ENCODE data around the gene PRR23E. TPM values are rescaled to one million over a fixed set of nuclear protein-coding genes. Genes with fewer than 3 reads are reported as not detected.
A peak's percentile ranks its signal among the peaks of the same experiment; 100 is the strongest.

PRR23E gene
- total RNA-seq, 1 donor from 2014 or later, result not detected

DNA sequence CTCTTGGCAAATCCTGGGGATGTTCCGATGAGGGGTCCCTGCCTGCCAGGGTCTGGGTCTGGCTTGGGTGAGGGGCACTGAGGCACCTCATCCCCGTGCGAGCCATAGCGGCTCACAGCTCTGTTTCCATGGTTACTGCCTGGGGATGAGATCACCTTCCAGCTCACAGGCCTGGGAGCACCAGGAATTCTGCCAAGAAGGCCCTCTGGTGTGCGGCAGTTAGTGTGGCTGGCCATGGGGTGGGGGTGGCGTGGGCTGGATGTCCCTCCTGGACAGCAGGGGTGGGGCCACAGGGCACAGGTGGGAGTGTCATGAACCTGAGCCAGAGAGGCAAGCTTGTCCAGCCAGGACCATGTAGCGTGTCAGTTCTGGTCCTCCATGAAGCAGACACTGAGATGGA is 22.1 kb upstream of the PRR23E start:
- peaks cover 41% of the 10 kb centered on the region for H3K27me3 Mint-ChIP-seq (ENCODE audit: low read depth, unreplicated experiment)
- H3K36me3 ChIP-seq (ENCODE audit: insufficient read depth, low read length), result no peaks in the 10 kb centered on the region
- H3K27ac ChIP-seq (ENCODE audit: low read depth, low read length), result no peak overlapping the region
- H3K27me3 ChIP-seq (ENCODE audit: insufficient read depth, low read length), result no peaks in the 10 kb centered on the region
- H3K4me3 Mint-ChIP-seq (ENCODE audit: unreplicated experiment), result no peak overlapping the region
- TF ChIP-seq CTCF (IDR thresholded peaks at IDR 0.05; ENCODE audit: insufficient read depth, low read depth, low read length) (no peak), EZH2 (IDR thresholded peaks at IDR 0.05; ENCODE audit: insufficient read depth, low read length) (no peak)
- H3K79me2 ChIP-seq (ENCODE audit: insufficient read depth, low read length), result no peaks in the 10 kb centered on the region
- FAIRE-seq, result no peak
- no peaks in the 10 kb centered on the region for H3K36me3 Mint-ChIP-seq (ENCODE audit: low read depth, unreplicated experiment)
- H3K9me3 ChIP-seq (ENCODE audit: insufficient read depth, low read depth, low read length), result no peaks in the 10 kb centered on the region
- no peak overlapping the region for H2AFZ ChIP-seq (ENCODE audit: low read depth, low read length)
- H4K20me1 ChIP-seq (ENCODE audit: insufficient read depth, low read length), result no peaks in the 10 kb centered on the region
- H3K9me3 Mint-ChIP-seq (ENCODE audit: unreplicated experiment), result peaks cover 5% of the 10 kb centered on the region
- DNase-seq (ENCODE audit: low read depth), result peak; percentile 68
- H3K4me1 ChIP-seq (ENCODE audit: insufficient read depth, low read length), result peaks cover 25% of the 10 kb centered on the region
- H3K4me2 ChIP-seq (ENCODE audit: low read length), result peak overlapping the region; percentile 29
- H3K4me1 Mint-ChIP-seq (ENCODE audit: low read depth, unreplicated experiment), result peaks cover 20% of the 10 kb centered on the region
- no peak overlapping the region for H3K4me3 ChIP-seq (ENCODE audit: insufficient read depth, low read depth, low read length)
- peak overlapping the region; percentile 38 for H3K27ac Mint-ChIP-seq (ENCODE audit: unreplicated experiment)
- no peak overlapping the region for H3K9ac ChIP-seq (ENCODE audit: low read length)

- Mint-ChIP-seq H3K36me3 (ENCODE audit: low read depth, unreplicated experiment) (no peaks in the 10 kb centered on the region), H3K4me1 (ENCODE audit: low read depth, unreplicated experiment) (peaks cover 20% of the 10 kb centered on the region), H3K27ac (ENCODE audit: unreplicated experiment) (no peak overlapping the region), H3K4me3 (ENCODE audit: unreplicated experiment) (no peak overlapping the region), H3K9me3 (ENCODE audit: unreplicated experiment) (peaks cover 3% of the 10 kb centered on the region), H3K27me3 (ENCODE audit: low read depth, unreplicated experiment) (peaks cover 36% of the 10 kb centered on the region)
- DNase-seq (ENCODE audit: low read depth), result no peak
- no peaks in the 10 kb centered on the region for H3K79me2 ChIP-seq (ENCODE audit: insufficient read depth, low read length)
- no peak for TF ChIP-seq EZH2 (IDR thresholded peaks at IDR 0.05; ENCODE audit: insufficient read depth, low read length)
- no peak for TF ChIP-seq CTCF (IDR thresholded peaks at IDR 0.05; ENCODE audit: insufficient read depth, low read depth, low read length)
- no peak for FAIRE-seq
- H3K4me2 ChIP-seq (ENCODE audit: low read length), result peak overlapping the region; percentile 29
- H4K20me1 ChIP-seq (ENCODE audit: insufficient read depth, low read length), result no peaks in the 10 kb centered on the region
- H3K36me3 ChIP-seq (ENCODE audit: insufficient read depth, low read length), result no peaks in the 10 kb centered on the region
- H3K4me3 ChIP-seq (ENCODE audit: insufficient read depth, low read depth, low read length), result no peak overlapping the region
- peaks cover 25% of the 10 kb centered on the region for H3K4me1 ChIP-seq (ENCODE audit: insufficient read depth, low read length)
- no peak overlapping the region for H2AFZ ChIP-seq (ENCODE audit: low read depth, low read length)
- no peaks in the 10 kb centered on the region for H3K27me3 ChIP-seq (ENCODE audit: insufficient read depth, low read length)
- H3K27ac ChIP-seq (ENCODE audit: low read depth, low read length), result no peak overlapping the region
- H3K9ac ChIP-seq (ENCODE audit: low read length), result no peak overlapping the region
- H3K9me3 ChIP-seq (ENCODE audit: insufficient read depth, low read depth, low read length), result no peaks in the 10 kb centered on the region
These were observed 21.6 kb upstream of the PRR23E start for GRCh38 chr3:127171320-127171719.

DNA sequence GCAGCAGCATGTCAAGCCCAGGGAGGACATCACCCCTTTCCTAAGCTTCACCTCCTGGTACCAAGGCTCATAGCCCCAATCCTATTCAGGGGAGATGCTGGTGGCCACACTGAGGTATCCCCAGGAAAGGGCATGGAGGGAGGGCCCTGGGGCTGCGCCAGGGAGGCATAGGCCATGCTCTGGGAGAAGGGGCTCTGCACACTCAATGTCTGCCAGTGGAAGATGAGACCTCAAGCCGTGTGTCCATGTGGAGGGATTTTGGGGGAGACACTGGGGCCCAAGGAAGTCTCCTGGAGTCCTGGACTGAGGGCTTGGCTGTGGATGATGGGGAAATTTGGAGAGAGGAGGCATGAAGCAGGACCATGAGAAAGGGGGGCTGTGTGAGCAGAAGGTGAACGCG is 21.2 kb upstream of the PRR23E start:
- no peaks in the 10 kb centered on the region for H3K79me2 ChIP-seq (ENCODE audit: insufficient read depth, low read length)
- Mint-ChIP-seq H3K4me1 (ENCODE audit: low read depth, unreplicated experiment) (peaks cover 20% of the 10 kb centered on the region), H3K9me3 (ENCODE audit: unreplicated experiment) (peaks cover 5% of the 10 kb centered on the region), H3K27ac (ENCODE audit: unreplicated experiment) (no peak overlapping the region), H3K4me3 (ENCODE audit: unreplicated experiment) (no peak overlapping the region), H3K36me3 (ENCODE audit: low read depth, unreplicated experiment) (no peaks in the 10 kb centered on the region), H3K27me3 (ENCODE audit: low read depth, unreplicated experiment) (peaks cover 32% of the 10 kb centered on the region)
- no peaks in the 10 kb centered on the region for H3K36me3 ChIP-seq (ENCODE audit: insufficient read depth, low read length)
- H2AFZ ChIP-seq (ENCODE audit: low read depth, low read length), result no peak overlapping the region
- H3K27me3 ChIP-seq (ENCODE audit: insufficient read depth, low read length), result no peaks in the 10 kb centered on the region
- H3K9ac ChIP-seq (ENCODE audit: low read length), result no peak overlapping the region
- H3K4me2 ChIP-seq (ENCODE audit: low read length), result no peak overlapping the region
- H3K4me3 ChIP-seq (ENCODE audit: insufficient read depth, low read depth, low read length), result no peak overlapping the region
- H4K20me1 ChIP-seq (ENCODE audit: insufficient read depth, low read length), result no peaks in the 10 kb centered on the region
- no peaks in the 10 kb centered on the region for H3K9me3 ChIP-seq (ENCODE audit: insufficient read depth, low read depth, low read length)
- DNase-seq (ENCODE audit: low read depth) (no peak), FAIRE-seq (no peak)
- H3K27ac ChIP-seq (ENCODE audit: low read depth, low read length), result no peak overlapping the region
- H3K4me1 ChIP-seq (ENCODE audit: insufficient read depth, low read length), result peaks cover 25% of the 10 kb centered on the region
- TF ChIP-seq CTCF (IDR thresholded peaks at IDR 0.05; ENCODE audit: insufficient read depth, low read depth, low read length) (no peak), EZH2 (IDR thresholded peaks at IDR 0.05; ENCODE audit: insufficient read depth, low read length) (no peak)

All from astrocyte (in vitro differentiated cells and primary cell).